H1 (cell line): ENCODE measurements around the gene PLGRKT. TPM values are rescaled to one million over a fixed set of nuclear protein-coding genes. Genes with fewer than 3 reads are reported as not detected.

ENCODE experiments used
- CTCF ChIA-PET: fragments of 300-600 bp; sonication (Branson Sonifier 250); formaldehyde crosslinking; loops from one replicate; lab custom pipeline; 2021; ENCODE audit not compliant: partially characterized antibody; lab: Charles Lee
- POLR2A ChIA-PET: fragments of 300-600 bp; sonication (Branson Sonifier 250); formaldehyde crosslinking; loops from one replicate; lab custom pipeline; 2021; ENCODE audit warnings: inconsistent platforms; ENCODE audit not compliant: partially characterized antibody; lab: Charles Lee
- DNase-seq, 2 experiments: peaks; one replicate each; pipeline versions ENCODE4 v3.0.0 to v3.0.0-alpha.2; 2010 to 2022; ENCODE audit warnings: low spot score in 2 of 2, low read depth in 1 of 2, mixed read lengths in 1 of 2
- FAIRE-seq: peaks from 2 replicates; lab custom pipeline; 2011; peaks lifted over from hg19 to GRCh38; lab: Jason Lieb, UNC
- H2AFZ ChIP-seq: 2 replicates; pipeline ENCODE4 v1.8.1; 2012; ENCODE audit warnings: low read length, inconsistent platforms
- H2AK5ac ChIP-seq: 2 replicates; pipeline ENCODE4 v1.6.1; 2013; ENCODE audit warnings: low read depth, low read length
- H2BK120ac ChIP-seq: replicated peaks from 2 replicates; pipeline ENCODE3; 2013; ENCODE audit warnings: low read depth, low read length, inconsistent platforms
- H2BK12ac ChIP-seq: 2 replicates; pipeline ENCODE4 v1.6.1; 2013; ENCODE audit warnings: low read depth, low read length
- H2BK15ac ChIP-seq: 2 replicates; pipeline ENCODE4 v1.6.1; 2013; ENCODE audit warnings: low read length
- H2BK20ac ChIP-seq: 2 replicates; pipeline ENCODE4 v1.6.1; 2013; ENCODE audit warnings: low read length
- H2BK5ac ChIP-seq: 2 replicates; pipeline ENCODE4 v1.6.1; 2013; ENCODE audit warnings: low read depth, low read length
- H3K14ac ChIP-seq: 2 replicates; pipeline ENCODE4 v1.6.1; 2013; ENCODE audit warnings: inconsistent platforms; ENCODE audit not compliant: insufficient read length
- H3K18ac ChIP-seq: 2 replicates; pipeline ENCODE4 v1.6.1; 2013; ENCODE audit warnings: low read length; ENCODE audit errors: extremely low read depth
- H3K23ac ChIP-seq: 2 replicates; pipeline ENCODE4 v1.6.1; 2013; ENCODE audit warnings: inconsistent platforms; ENCODE audit not compliant: insufficient read length
- H3K23me2 ChIP-seq: 2 replicates; pipeline ENCODE4 v1.6.1; 2013; ENCODE audit warnings: low read depth, low read length
- H3K27ac ChIP-seq: 2 replicates; pipeline ENCODE4 v1.6.1; 2011; ENCODE audit warnings: low read depth, low read length, inconsistent platforms
- H3K27me3 ChIP-seq, 4 experiments: replicated peaks in 1 of 4; 1 replicate in 1 of 4; 2 replicates in 3 of 4; pipeline versions ENCODE4 v1.6.1 to v1.8.1; 2011 to 2013; ENCODE audit warnings: low read length in 3 of 4, mild to moderate bottlenecking in 3 of 4, inconsistent platforms in 2 of 4, mixed read lengths in 2 of 4, moderate library complexity in 1 of 4; ENCODE audit not compliant: control insufficient read depth in 3 of 4, insufficient read depth in 3 of 4; ENCODE audit errors: extremely low read depth in 1 of 4
- H3K36me3 ChIP-seq, 4 experiments: 2 replicates each; pipeline versions ENCODE4 v1.6.1 to v1.8.1; 2011 to 2013; ENCODE audit warnings: mild to moderate bottlenecking in 4 of 4, low read length in 3 of 4, moderate library complexity in 2 of 4, control low read depth in 1 of 4, inconsistent platforms in 1 of 4; ENCODE audit not compliant: insufficient read depth in 4 of 4, control insufficient read depth in 2 of 4
- H3K4ac ChIP-seq: replicated peaks from 2 replicates; pipeline ENCODE3; 2013; ENCODE audit warnings: low read length, low read depth, mixed read lengths, inconsistent platforms; ENCODE audit not compliant: insufficient read length
- H3K4me1 ChIP-seq, 4 experiments: replicated peaks in 1 of 4; 1 replicate in 1 of 4; 2 replicates in 3 of 4; pipeline versions ENCODE4 v1.6.1 to v1.8.1; 2011 to 2013; ENCODE audit warnings: low read length in 3 of 4, inconsistent platforms in 2 of 4, mixed read lengths in 1 of 4; ENCODE audit not compliant: insufficient read depth in 4 of 4, control insufficient read depth in 3 of 4
- H3K4me2 ChIP-seq, 2 experiments: 2 replicates each; pipeline versions ENCODE4 v1.6.1 to v1.8.1; 2011 to 2013; ENCODE audit warnings: low read depth in 2 of 2, low read length in 2 of 2, control low read depth in 1 of 2, inconsistent platforms in 1 of 2, mild to moderate bottlenecking in 1 of 2; ENCODE audit not compliant: insufficient read depth in 1 of 2
- H3K4me3 ChIP-seq, 4 experiments: fragments of 200-600, 300-600 bp in 1 of 4; sonication (generic), shearing (Covaris generic), sonication (Bioruptor Twin) in 1 of 4; 2 replicates each; pipeline versions ENCODE4 v1.5.1 to v1.8.1; 2011 to 2016; ENCODE audit warnings: low read length in 4 of 4, low read depth in 3 of 4, control low read depth in 2 of 4, inconsistent platforms in 2 of 4, mild to moderate bottlenecking in 2 of 4, mixed read lengths in 1 of 4, moderate library complexity in 1 of 4; ENCODE audit not compliant: insufficient read depth in 2 of 4; ENCODE audit errors: extremely low read depth in 1 of 4
- H3K56ac ChIP-seq: replicated peaks from 2 replicates; pipeline ENCODE3; 2013; ENCODE audit warnings: low read depth, mild to moderate bottlenecking, mixed read lengths, low read length, inconsistent platforms; ENCODE audit not compliant: insufficient read length
- H3K79me1 ChIP-seq: 2 replicates; pipeline ENCODE4 v1.6.1; 2013; ENCODE audit warnings: low read depth, low read length, control low read depth
- H3K79me2 ChIP-seq, 2 experiments: 2 replicates each; pipeline versions ENCODE4 v1.6.1 to v1.8.1; 2012 to 2013; ENCODE audit warnings: low read length in 2 of 2, mild to moderate bottlenecking in 2 of 2, inconsistent platforms in 1 of 2; ENCODE audit not compliant: insufficient read depth in 2 of 2, control insufficient read depth in 1 of 2
- H3K9ac ChIP-seq, 4 experiments: replicated peaks in 1 of 4; 1 replicate in 1 of 4; 2 replicates in 3 of 4; pipeline versions ENCODE4 v1.6.1 to v1.8.1; 2011 to 2013; ENCODE audit warnings: low read depth in 3 of 4, low read length in 3 of 4, control low read depth in 2 of 4, mild to moderate bottlenecking in 2 of 4, moderate library complexity in 2 of 4, inconsistent platforms in 1 of 4; ENCODE audit errors: extremely low read depth in 1 of 4
- H3K9me3 ChIP-seq, 2 experiments: 2 replicates each; pipeline versions ENCODE4 v1.6.1 to v1.8.1; 2012 to 2013; ENCODE audit warnings: mild to moderate bottlenecking in 2 of 2, moderate library complexity in 2 of 2, control low read depth in 1 of 2, inconsistent platforms in 1 of 2, low read depth in 1 of 2, low read length in 1 of 2, mixed read lengths in 1 of 2; ENCODE audit not compliant: insufficient read depth in 2 of 2
- H4K20me1 ChIP-seq, 2 experiments: replicated peaks in 1 of 2; 2 replicates each; pipeline versions ENCODE3 to v1.8.1; 2011 to 2013; ENCODE audit warnings: inconsistent platforms in 2 of 2, low read length in 2 of 2, mild to moderate bottlenecking in 1 of 2; ENCODE audit not compliant: insufficient read depth in 2 of 2, control insufficient read depth in 1 of 2
- H4K5ac ChIP-seq: 2 replicates; pipeline ENCODE4 v1.6.1; 2013; ENCODE audit warnings: low read length, low read depth, mixed read lengths, inconsistent platforms; ENCODE audit not compliant: insufficient read length
- H4K8ac ChIP-seq: 2 replicates; pipeline ENCODE4 v1.8.0; 2013; ENCODE audit warnings: mild to moderate bottlenecking, moderate library complexity, low read length, inconsistent platforms; ENCODE audit not compliant: insufficient read depth; ENCODE audit errors: extremely low read depth
- H4K91ac ChIP-seq: replicated peaks from 2 replicates; pipeline ENCODE3; 2013; ENCODE audit warnings: low read length, mixed read lengths, inconsistent platforms; ENCODE audit not compliant: insufficient read length
- WGBS, 2 experiments: shearing (Covaris generic) in 1 of 2; methylation state at CpG; one replicate each; pipeline versions ENCODE4 v1.1.6 to v1.1.7; 2013 to 2015; ENCODE audit warnings: low lambda C conversion rate in 2 of 2, mixed read lengths in 2 of 2, inconsistent platforms in 1 of 2, low coverage in 1 of 2, missing lambda C conversion rate in 1 of 2; ENCODE audit not compliant: insufficient replicate concordance in 2 of 2, insufficient coverage in 1 of 2, insufficient read length in 1 of 2; ENCODE audit errors: extremely low coverage in 1 of 2, missing lambda C conversion rate in 1 of 2; 5-methylcytosine and 5-hydroxymethylcytosine counted together
- polyA plus RNA-seq, 7 experiments: library from polyadenylated mRNA; depleted of rRNA in 3 of 7; stranded (reverse) in 5 of 7; unstranded in 2 of 7; fragments of >200 nt in 5 of 7; fragments of 200-250 nt in 2 of 7; gene quantifications; 1 replicate in 5 of 7; 2 replicates in 1 of 7; 4 replicates in 1 of 7; pipeline versions ENCODE4 v1.2.1 to v1.2.3, GENCODE V29; 2011 to 2013; ENCODE audit warnings: missing spikeins in 2 of 7, mixed read lengths in 2 of 7
- total RNA-seq: library from RNA; stranded (reverse); fragmentation: NEBNext Ultra II Directional; extraction: Animal tissue kit (Norgen Biotek cat#: 25700); gene quantifications from 2 replicates; pipeline ENCODE4 v1.2.1, GENCODE V29; 2021

PLGRKT gene
- total and polyA plus RNA-seq, 2 of the 8 experiments (the other 6 are each of a cell fraction or from before 2014, with no cell fraction given) = 5.4 to 15.7 TPM

DNA sequence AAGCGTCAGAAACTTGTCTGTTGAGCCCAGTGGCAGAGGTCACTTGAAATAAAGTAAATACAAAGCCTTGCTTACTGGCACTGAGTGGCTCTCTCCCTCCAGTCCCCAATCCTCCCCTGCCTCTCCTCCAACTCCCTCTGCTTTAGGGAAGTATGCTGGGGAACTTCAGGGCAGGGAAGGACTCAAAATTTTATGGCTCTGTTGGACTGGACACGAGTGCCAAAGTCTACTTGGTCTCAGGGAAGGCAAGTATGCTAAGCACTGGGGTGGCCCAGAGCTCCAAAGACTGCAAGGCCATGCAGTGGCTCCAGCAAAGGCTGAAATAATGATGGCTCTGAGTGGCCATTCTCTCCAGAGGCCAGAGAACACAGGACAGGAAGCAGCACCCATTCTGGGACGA lies 9.6 kb downstream of the PLGRKT start:
- Histone ChIP-seq H3K14ac (no peak overlapping the region), H3K9me3 (peaks cover 0 to 9% of the 10 kb centered on the region in 2 experiments; a peak in 2 of 4 replicates), H2BK120ac (no peak overlapping the region), H2BK5ac (no peak overlapping the region), H3K79me2 (no peaks in the 10 kb centered on the region), H2AK5ac (no peak overlapping the region), H3K4me2 (no peak overlapping the region), H4K8ac (peak overlapping the region; percentile 65; the same call in 1 of the 2 replicates), H3K9ac (no peak overlapping the region), H3K4me3 (no peak overlapping the region), H3K27ac (no peak overlapping the region), H4K91ac (no peak overlapping the region), H2AFZ (no peak overlapping the region), H4K20me1 (no peaks in the 10 kb centered on the region), H3K36me3 (peaks cover 0 to 9% (median 0%) of the 10 kb centered on the region in 4 experiments; a peak in 3 of 8 replicates), H3K23me2 (no peaks in the 10 kb centered on the region), H3K56ac (no peak overlapping the region), H4K5ac (no peak overlapping the region), H3K23ac (no peak overlapping the region), H3K4me1 (no peaks in the 10 kb centered on the region), H2BK12ac (0 out of 2 replicates have a peak overlapping the region, but pooled peaks have one; percentile 27), H2BK20ac (no peak overlapping the region), H3K79me1 (no peaks in the 10 kb centered on the region), H3K27me3 (no peaks in the 10 kb centered on the region), H3K18ac (no peak overlapping the region), H2BK15ac (no peak overlapping the region), H3K4ac (no peak overlapping the region)
- DNase-seq = no peak
- FAIRE-seq = no peak
- ChIA-PET CTCF (interaction anchor here (0.6 to 3.2 kb wide), 10 partner anchors 11 to 1296 kb away, joined by 3 to 18 read pairs (median 3); no protein-coding TSS in a partner anchor), POLR2A (interaction anchor here (1.5 kb wide), 1 partner anchor 9 kb away, joined by 4 read pairs; the partner anchor contains the start of gene PLGRKT)
- 89% methylated on average over 3 of the region's 3 CpGs; no CpG with 5 or more reads in 1 of the 2 experiments for WGBS, 2 experiments
